Psoas muscle (tissue), 8 donors: Measurements from ENCODE around the gene KREMEN2. TPM values are rescaled to one million over a fixed set of nuclear protein-coding genes. Genes with fewer than 3 reads are reported as not detected.

Experiments used
- ATAC-seq, 4 donors: fragments of 200-7000 bp; cut with Tn5 transposase; one replicate each; pipeline ENCODE4 v1.9.1; 2020; ENCODE audit warnings: moderate library complexity in 3 of 4, mild to moderate bottlenecking in 2 of 4
- DNase-seq, 2 donors: peaks; one replicate each; pipeline ENCODE4 v3.0.0-alpha.2; 2020
- H3K27ac ChIP-seq: fragments of 200-600 bp; one replicate; pipeline ENCODE4 v1.8.0; 2022
- H3K27me3 ChIP-seq, 3 donors: fragments of 200-600 bp in 1 of 3; one replicate each; pipeline versions ENCODE4 v1.6.1 to v1.8.0; 2013 to 2022; ENCODE audit warnings: low read length in 2 of 3, mild to moderate bottlenecking in 2 of 3, moderate library complexity in 1 of 3; ENCODE audit not compliant: insufficient read depth in 3 of 3
- H3K36me3 ChIP-seq, 2 donors: fragments of 200-600 bp in 1 of 2; one replicate each; pipeline versions ENCODE4 v1.6.1 to v1.8.0; 2013 to 2022; ENCODE audit warnings: low read depth in 1 of 2, mild to moderate bottlenecking in 1 of 2, moderate library complexity in 1 of 2; ENCODE audit not compliant: insufficient read depth in 1 of 2
- H3K4me1 ChIP-seq: fragments of 200-600 bp; one replicate; pipeline ENCODE4 v1.8.0; 2022
- H3K4me3 ChIP-seq: fragments of 200-600 bp; one replicate; pipeline ENCODE4 v1.8.0; 2022; ENCODE audit warnings: mild to moderate bottlenecking
- H3K9me3 ChIP-seq: fragments of 200-600 bp; one replicate; pipeline ENCODE4 v1.8.0; 2022
- WGBS, 3 donors: extraction: QIAGEN DNeasy Blood & Tissue Kit; methylation state at CpG; one replicate each; pipeline versions ENCODE4 v1.1.6 to v1.1.7; 2013; 5-methylcytosine and 5-hydroxymethylcytosine counted together
- intact Hi-C, 2 donors: fragments of 100-400 bp; cut with DNase I; formaldehyde crosslinking; loops; one replicate each; pipeline versions ENCODE4 v1.11.0 to v1.14.2; 2022
- polyA plus RNA-seq, 3 donors: library from polyadenylated mRNA; stranded (reverse); fragments of 200-250 nt; gene quantifications; one replicate each; pipeline ENCODE4 v1.2.3, GENCODE V29; 2013
- total RNA-seq, 4 donors: library from RNA; stranded (reverse); fragmentation: NEBNext Ultra II Directional in 2 of 4; extraction: Animal tissue kit (Norgen Biotek cat#: 25700) in 2 of 4; gene quantifications; one replicate each; pipeline versions ENCODE4 v1.2.1 to v1.2.4, GENCODE V29; 2021 to 2023
- TF ChIP-seq, protein P1 (sequence below): fragments of 200-600 bp; IDR thresholded peaks from one replicate; pipeline ENCODE4 v1.8.0; 2022; ENCODE audit warnings: antibody characterized with exemption
- donor health status: healthy with polysubstance abuse.
- donor health status: DM: no; HTN: no; CAD: no; lungs with moderate emphysema.
- donor health status: Bipolar disorder and iron deficiency.
- donor health status: healthy.
- donor health status: DM: yes; HTN: yes; CAD: no.
- donor health status: DM: no; HTN: no; CAD: no.
- donor health status: DM: no; HTN: no; CAD: no.
- donor health status: DM: yes; HTN: yes; CAD: no.

Gene KREMEN2
- total and polyA plus RNA-seq, 7 donors = 0.01 to 0.04 TPM; not detected in 5

DNA sequence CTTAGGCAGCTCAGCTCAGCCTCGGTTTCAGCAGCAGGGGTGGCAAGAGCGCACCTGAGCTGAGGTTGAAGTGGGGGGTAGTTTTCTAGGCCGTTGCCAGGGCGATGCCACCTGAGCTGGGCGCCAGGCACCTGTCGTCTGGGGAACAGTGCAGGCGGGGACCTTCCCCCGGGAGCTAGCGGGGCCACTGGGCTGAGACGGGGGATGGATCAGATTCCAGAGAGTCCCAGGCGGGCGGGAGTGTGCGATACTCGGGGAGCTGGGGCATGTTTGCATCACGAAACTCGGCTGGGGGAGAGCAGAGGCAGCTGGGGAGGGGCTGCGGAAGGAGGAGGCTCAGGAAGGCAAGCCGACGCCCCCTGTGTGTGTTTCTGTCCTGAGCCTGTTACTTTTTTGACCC lies 48.2 kb downstream of the KREMEN2 start:
- no peak for ATAC-seq
- DNase-seq = no peak
- no peaks in the 10 kb centered on the region for H3K4me1 ChIP-seq
- TF ChIP-seq, protein P1, sequence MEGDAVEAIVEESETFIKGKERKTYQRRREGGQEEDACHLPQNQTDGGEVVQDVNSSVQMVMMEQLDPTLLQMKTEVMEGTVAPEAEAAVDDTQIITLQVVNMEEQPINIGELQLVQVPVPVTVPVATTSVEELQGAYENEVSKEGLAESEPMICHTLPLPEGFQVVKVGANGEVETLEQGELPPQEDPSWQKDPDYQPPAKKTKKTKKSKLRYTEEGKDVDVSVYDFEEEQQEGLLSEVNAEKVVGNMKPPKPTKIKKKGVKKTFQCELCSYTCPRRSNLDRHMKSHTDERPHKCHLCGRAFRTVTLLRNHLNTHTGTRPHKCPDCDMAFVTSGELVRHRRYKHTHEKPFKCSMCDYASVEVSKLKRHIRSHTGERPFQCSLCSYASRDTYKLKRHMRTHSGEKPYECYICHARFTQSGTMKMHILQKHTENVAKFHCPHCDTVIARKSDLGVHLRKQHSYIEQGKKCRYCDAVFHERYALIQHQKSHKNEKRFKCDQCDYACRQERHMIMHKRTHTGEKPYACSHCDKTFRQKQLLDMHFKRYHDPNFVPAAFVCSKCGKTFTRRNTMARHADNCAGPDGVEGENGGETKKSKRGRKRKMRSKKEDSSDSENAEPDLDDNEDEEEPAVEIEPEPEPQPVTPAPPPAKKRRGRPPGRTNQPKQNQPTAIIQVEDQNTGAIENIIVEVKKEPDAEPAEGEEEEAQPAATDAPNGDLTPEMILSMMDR = no peak
- no peak overlapping the region for H3K27ac ChIP-seq
- no peak overlapping the region for H3K4me3 ChIP-seq
- no peaks in the 10 kb centered on the region for H3K9me3 ChIP-seq
- intact Hi-C loops = no loop called here
- 7 to 10% (median 8%) methylated on average over 16 to 19 of the region's 19 CpGs for WGBS, 3 donors
- H3K27me3 ChIP-seq = peaks cover 0 to 38% (median 15%) of the 10 kb centered on the region in 3 donors
- H3K36me3 ChIP-seq = peaks cover 0 to 3% of the 10 kb centered on the region in 2 donors

DNA sequence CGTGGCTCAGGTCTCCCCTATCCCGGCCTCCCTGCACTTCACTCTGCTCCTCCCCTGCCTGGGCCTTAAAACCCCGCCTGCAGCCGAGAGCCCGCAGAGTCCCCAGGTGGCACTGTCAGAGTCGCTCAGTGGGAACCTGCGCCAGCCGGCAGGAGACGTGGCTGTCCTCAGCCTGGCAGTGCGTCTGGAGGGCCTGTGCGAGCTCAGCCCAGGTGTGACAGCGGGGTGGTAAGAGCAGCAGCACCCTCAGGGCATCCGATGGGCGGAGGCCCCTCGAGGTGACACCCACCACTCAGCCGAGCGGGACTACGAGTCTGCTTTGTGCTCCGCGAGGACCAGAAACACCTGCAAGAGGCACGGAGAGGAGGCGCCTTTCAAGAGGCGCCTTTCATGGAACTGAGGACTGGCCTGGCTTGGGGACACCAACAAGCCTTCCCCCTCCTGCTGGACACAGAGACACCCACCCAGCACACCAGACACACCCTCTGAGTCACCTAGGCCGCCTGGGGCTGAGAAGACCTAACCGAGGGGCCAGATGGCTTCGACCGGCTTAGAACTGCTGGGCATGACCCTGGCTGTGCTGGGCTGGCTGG lies 48.8 kb downstream of the KREMEN2 start, which contains the start of gene CLDN9:
CLDN9 (plus strand) TSS at position 96 of the 593 bp plus-strand sequence; CDS start at position 536, 440 bp downstream.
- intact Hi-C loops = no loop called here
- H3K36me3 ChIP-seq = no peaks in the 10 kb centered on the region
- peaks cover 0 to 45% (median 15%) of the 10 kb centered on the region in 3 donors for H3K27me3 ChIP-seq
- TF ChIP-seq, protein P1 = no peak
- DNase-seq = no peak
- H3K9me3 ChIP-seq = no peaks in the 10 kb centered on the region
- H3K4me3 ChIP-seq = no peak within 1 kb of the TSS
- ATAC-seq = peak in 3 of 4 donors; percentile 18 to 21 (median 19)
- H3K27ac ChIP-seq = no peak within 1 kb of the TSS
- peaks cover 1% of the 10 kb centered on the region for H3K4me1 ChIP-seq
- WGBS, 3 donors = 34 to 42% (median 36%) methylated on average over 22 to 27 of the region's 27 CpGs

DNA sequence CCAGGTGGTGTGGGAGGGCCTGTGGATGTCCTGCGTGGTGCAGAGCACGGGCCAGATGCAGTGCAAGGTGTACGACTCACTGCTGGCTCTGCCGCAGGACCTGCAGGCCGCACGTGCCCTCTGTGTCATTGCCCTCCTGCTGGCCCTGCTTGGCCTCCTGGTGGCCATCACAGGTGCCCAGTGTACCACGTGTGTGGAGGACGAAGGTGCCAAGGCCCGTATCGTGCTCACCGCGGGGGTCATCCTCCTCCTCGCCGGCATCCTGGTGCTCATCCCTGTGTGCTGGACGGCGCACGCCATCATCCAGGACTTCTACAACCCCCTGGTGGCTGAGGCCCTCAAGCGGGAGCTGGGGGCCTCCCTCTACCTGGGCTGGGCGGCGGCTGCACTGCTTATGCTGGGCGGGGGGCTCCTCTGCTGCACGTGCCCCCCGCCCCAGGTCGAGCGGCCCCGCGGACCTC lies 49.4 kb downstream of the KREMEN2 start:
- DNase-seq (no peak), ATAC-seq (no peak)
- no peaks in the 10 kb centered on the region for H3K36me3 ChIP-seq
- H3K4me1 ChIP-seq = peaks cover 5% of the 10 kb centered on the region
- no peak overlapping the region for H3K4me3 ChIP-seq
- intact Hi-C loops = no loop called here
- H3K27ac ChIP-seq = no peak overlapping the region
- H3K27me3 ChIP-seq = peaks cover 0 to 51% (median 17%) of the 10 kb centered on the region in 3 donors
- TF ChIP-seq, protein P1 = no peak
- WGBS, 3 donors = 39 to 43% (median 40%) methylated on average over 23 to 27 of the region's 27 CpGs
- H3K9me3 ChIP-seq = no peaks in the 10 kb centered on the region

DNA sequence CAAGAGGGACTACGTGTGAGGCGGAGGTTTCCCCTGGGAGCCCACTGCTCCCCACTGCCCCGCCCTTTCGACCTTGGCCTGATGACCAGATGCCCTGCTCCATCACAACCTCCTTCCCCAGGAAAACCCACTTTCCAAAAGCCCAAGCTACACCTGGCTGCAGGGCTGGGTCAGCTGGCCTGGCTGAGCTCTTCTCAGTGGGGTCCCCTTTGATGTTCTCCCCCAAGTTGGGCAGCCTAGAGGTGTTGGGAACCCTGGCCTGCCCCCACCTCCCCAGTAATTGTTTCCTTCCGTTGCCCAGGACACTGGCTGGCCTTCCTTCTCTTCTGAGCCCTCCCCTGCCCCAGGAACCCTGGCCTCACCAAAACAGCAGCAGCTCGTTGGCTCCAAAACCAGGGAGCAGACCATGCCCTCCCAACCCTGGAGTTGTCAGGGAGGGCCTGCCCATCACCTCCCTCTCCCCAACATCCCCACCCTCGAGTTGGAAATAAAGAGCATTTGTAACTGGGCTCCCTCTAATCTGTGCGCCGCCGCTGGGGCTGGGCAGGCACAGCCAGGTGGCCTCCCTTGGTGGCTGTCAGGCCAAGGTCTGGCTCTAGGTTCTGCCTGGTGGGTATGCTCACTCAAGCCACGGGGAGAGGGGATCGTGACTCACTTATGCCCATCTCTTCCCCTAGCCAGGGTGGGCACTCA lies 50.1 kb downstream of the KREMEN2 start:
- WGBS, 3 donors = 45 to 53% (median 50%) methylated on average over 12 of the region's 12 CpGs
- peaks cover 5% of the 10 kb centered on the region for H3K4me1 ChIP-seq
- ATAC-seq (no peak), DNase-seq (no peak)
- H3K9me3 ChIP-seq = no peaks in the 10 kb centered on the region
- no peak overlapping the region for H3K4me3 ChIP-seq
- peaks cover 0 to 55% (median 17%) of the 10 kb centered on the region in 3 donors for H3K27me3 ChIP-seq
- H3K27ac ChIP-seq = no peak overlapping the region
- H3K36me3 ChIP-seq = no peaks in the 10 kb centered on the region
- TF ChIP-seq, protein P1 = no peak
- intact Hi-C loops = no loop called here
